SK-MEL-5 (cell line): ENCODE measurements around the gene OPN1MW3. TPM values are rescaled to one million over a fixed set of nuclear protein-coding genes. Genes with fewer than 3 reads are reported as not detected.

Experiments used
- DNase-seq: peaks from one replicate; pipeline ENCODE4 v3.0.0-alpha.2; 2016; ENCODE audit warnings: low read depth, low spot score
- in situ Hi-C: cut with HindIII; loops from 2 replicates; pipeline ENCODE4 v1.10.0; 2016; ENCODE audit warnings: low sequenced_read_pairs, high pct_unique_total_duplicates, low pct_unique_long_range_greater_than_20kb
- total RNA-seq: library from RNA; depleted of rRNA; stranded (reverse); fragments of >200 nt; shearing (Covaris generic); gene quantifications from 2 replicates; pipeline ENCODE4 v1.2.3, GENCODE V29; 2014; rRNA removed

Gene OPN1MW3
- total RNA-seq, 1 experiment from 2014 or later: not detected

- in situ Hi-C loops: no loop called here
- no peak for DNase-seq
Measured at GRCh38 chrX:154312116-154312515, 54.7 kb downstream of the OPN1MW3 start.

- in situ Hi-C loops: no loop called here
- DNase-seq: no peak
Measured at GRCh38 chrX:154313147-154313546, 55.8 kb downstream of the OPN1MW3 start.

- in situ Hi-C loops: no loop called here
Measured at GRCh38 chrX:154315416-154315815, 58.0 kb downstream of the OPN1MW3 start.

GRCh38 chrX:154317391-154317995 is 60.1 kb downstream of the OPN1MW3 start:
- DNase-seq: peak; percentile 64
- in situ Hi-C loops: no loop called here

More at GRCh38 chrX:154315416-154315815, 58.0 kb downstream of the OPN1MW3 start:
- DNase-seq: no peak

GRCh38 chrX:154320406-154320805 is 63.0 kb downstream of the OPN1MW3 start:
- DNase-seq: no peak
- in situ Hi-C loops: no loop called here

Other genes with a start within 250 kb of the OPN1MW3 start
- 45.1 and 52.6 TPM in 2 replicates for gene IRAK1, start 237.7 kb upstream of the OPN1MW3 start, total RNA-seq
- 57.0 and 65.5 TPM in 2 replicates for gene MECP2, start 159.9 kb upstream of the OPN1MW3 start, total RNA-seq
- not detected in 2 replicates for gene OPN1LW, start 113.3 kb upstream of the OPN1MW3 start, total RNA-seq
- not detected in 2 replicates for gene OPN1MW, start 75.0 kb upstream of the OPN1MW3 start, total RNA-seq
- not detected in 2 replicates for gene OPN1MW2, start 37.8 kb upstream of the OPN1MW3 start, total RNA-seq
- not detected in 2 replicates for gene TEX28, start 37.5 kb downstream of the OPN1MW3 start, total RNA-seq
- 0.42 TPM in 1 of 2 replicates, not detected in the other for gene TKTL1, start 38.2 kb downstream of the OPN1MW3 start, total RNA-seq
- 108 and 138 TPM in 2 replicates for gene FLNA, start 117.1 kb downstream of the OPN1MW3 start, total RNA-seq
- 15.4 and 21.3 TPM in 2 replicates for gene EMD, start 121.7 kb downstream of the OPN1MW3 start, total RNA-seq
- gene RPL10, start 140.8 kb downstream of the OPN1MW3 start, total RNA-seq: 3,421 and 3,578 TPM in 2 replicates
- gene DNASE1L1, start 151.7 kb downstream of the OPN1MW3 start, total RNA-seq: 53.4 and 56.8 TPM in 2 replicates
- 17.6 and 25.3 TPM in 2 replicates for gene TAFAZZIN, start 154.0 kb downstream of the OPN1MW3 start, total RNA-seq
- gene ATP6AP1, start 171.1 kb downstream of the OPN1MW3 start, total RNA-seq: 88.8 and 93.6 TPM in 2 replicates
- 48.8 and 61.9 TPM in 2 replicates for gene GDI1, start 179.6 kb downstream of the OPN1MW3 start, total RNA-seq
- 83.0 and 85.2 TPM in 2 replicates for gene FAM50A, start 186.6 kb downstream of the OPN1MW3 start, total RNA-seq
- gene PLXNA3, start 200.7 kb downstream of the OPN1MW3 start, total RNA-seq: not detected in 2 replicates
- 47.7 and 58.6 TPM in 2 replicates for gene LAGE3, start 221.7 kb downstream of the OPN1MW3 start, total RNA-seq
- 58.3 and 64.6 TPM in 2 replicates for gene UBL4A, start 229.0 kb downstream of the OPN1MW3 start, total RNA-seq
- gene SLC10A3, start 233.0 kb downstream of the OPN1MW3 start, total RNA-seq: 9.8 and 11.9 TPM in 2 replicates